Measurements from ENCODE around the gene C2CD4D. TPM values are rescaled to one million over a fixed set of nuclear protein-coding genes. Genes with fewer than 3 reads are reported as not detected.
"Not testable (repeated sequence)": the region's sequence is repeated elsewhere in the genome, so short reads cannot be mapped to it uniquely, and the experiment has no call there.

Gene C2CD4D
- 1.4 TPM for total RNA-seq

GRCh38 chr1:151839457-151840403, at the start of gene C2CD4D:
Gene C2CD4D (minus strand): TSS chr1:151839820. CDS start chr1:151838989, 831 bp downstream.
- peak; percentile 65 for DNase-seq (ENCODE audit: low spot score)

- DNase-seq (ENCODE audit: low spot score): no peak
These were observed 49.5 kb upstream of the C2CD4D start for GRCh38 chr1:151888972-151889570.

- no peak for DNase-seq (ENCODE audit: low spot score)
These were observed 47.4 kb upstream of the C2CD4D start for GRCh38 chr1:151887028-151887427.

- DNase-seq (ENCODE audit: low spot score): no peak
These were observed 45.9 kb upstream of the C2CD4D start for GRCh38 chr1:151885479-151885878.

GRCh38 chr1:151884879-151885278, 45.3 kb upstream of the C2CD4D start:
- not testable (repeated sequence) for DNase-seq (ENCODE audit: low spot score)

- not testable (repeated sequence) for DNase-seq (ENCODE audit: low spot score)
These were observed 44.8 kb upstream of the C2CD4D start for GRCh38 chr1:151884445-151884844.

- not testable (repeated sequence) for DNase-seq (ENCODE audit: low spot score)
These were observed 44.3 kb upstream of the C2CD4D start for GRCh38 chr1:151883898-151884297.

GRCh38 chr1:151882918-151883317, 43.3 kb upstream of the C2CD4D start:
- not testable (repeated sequence) for DNase-seq (ENCODE audit: low spot score)

GRCh38 chr1:151882466-151882865, 42.8 kb upstream of the C2CD4D start:
- DNase-seq (ENCODE audit: low spot score): no peak

GRCh38 chr1:151881479-151881878, 41.9 kb upstream of the C2CD4D start:
- no peak for DNase-seq (ENCODE audit: low spot score)

GRCh38 chr1:151875419-151876097, 35.9 kb upstream of the C2CD4D start:
- DNase-seq (ENCODE audit: low spot score): no peak

- not testable (repeated sequence) for DNase-seq (ENCODE audit: low spot score)
These were observed 33.2 kb upstream of the C2CD4D start for GRCh38 chr1:151872776-151873175.

- no peak for DNase-seq (ENCODE audit: low spot score)
These were observed 31.8 kb upstream of the C2CD4D start for GRCh38 chr1:151871284-151872030.

- DNase-seq (ENCODE audit: low spot score): no peak
These were observed 28.9 kb upstream of the C2CD4D start for GRCh38 chr1:151868486-151868885.

GRCh38 chr1:151867765-151868411, 28.3 kb upstream of the C2CD4D start:
- DNase-seq (ENCODE audit: low spot score): peak; percentile 36

- no peak for DNase-seq (ENCODE audit: low spot score)
These were observed 27.7 kb upstream of the C2CD4D start for GRCh38 chr1:151867321-151867720.

GRCh38 chr1:151864411-151864810, 24.8 kb upstream of the C2CD4D start:
- DNase-seq (ENCODE audit: low spot score): no peak

- DNase-seq (ENCODE audit: low spot score): no peak
These were observed 23.0 kb upstream of the C2CD4D start for GRCh38 chr1:151862604-151863003.

- peak; percentile 28 for DNase-seq (ENCODE audit: low spot score)
These were observed 21.0 kb upstream of the C2CD4D start for GRCh38 chr1:151860504-151861187.

GRCh38 chr1:151859891-151860293, 20.3 kb upstream of the C2CD4D start:
- peak; percentile 19 for DNase-seq (ENCODE audit: low spot score)
